Naive B cell (primary cell): ENCODE results near the gene C1orf210. TPM values are rescaled to one million over a fixed set of nuclear protein-coding genes. Genes with fewer than 3 reads are reported as not detected.

Source experiments
- ATAC-seq, 2 donors: fragments of 150-1000 bp; cut with Tn5 transposase; 2 replicates each; pipeline ENCODE4 v1.10.0; 2021; ENCODE audit warnings: low read depth in 2 of 2, mild to moderate bottlenecking in 2 of 2, moderate library complexity in 2 of 2
- DNase-seq: peaks from one replicate; pipeline ENCODE4 v3.0.0; 2022
- H3K27ac Mint-ChIP-seq, 6 donors: one replicate each; pipeline ENCODE4 v1.8.0; 2020 to 2022; ENCODE audit warnings: mild to moderate bottlenecking in 6 of 6, mixed read lengths in 6 of 6, moderate library complexity in 5 of 6, inconsistent platforms in 2 of 6
- H3K27me3 Mint-ChIP-seq, 3 donors: one replicate each; pipeline ENCODE4 v1.8.0; 2021 to 2022; ENCODE audit warnings: mixed read lengths in 3 of 3, mild to moderate bottlenecking in 1 of 3
- H3K36me3 Mint-ChIP-seq, 2 donors: one replicate each; pipeline ENCODE4 v1.8.0; 2020 to 2022; ENCODE audit warnings: mixed read lengths in 2 of 2, inconsistent platforms in 1 of 2, mild to moderate bottlenecking in 1 of 2
- H3K4me1 Mint-ChIP-seq, 3 donors: one replicate each; pipeline ENCODE4 v1.8.0; 2020 to 2022; ENCODE audit warnings: mixed read lengths in 3 of 3, inconsistent platforms in 1 of 3, mild to moderate bottlenecking in 1 of 3, moderate library complexity in 1 of 3
- H3K4me3 Mint-ChIP-seq, 8 donors: one replicate each; pipeline ENCODE4 v1.8.0; 2020 to 2022; ENCODE audit warnings: mild to moderate bottlenecking in 8 of 8, mixed read lengths in 8 of 8, moderate library complexity in 8 of 8, inconsistent platforms in 2 of 8
- H3K9me3 Mint-ChIP-seq, 7 donors: one replicate each; pipeline ENCODE4 v1.8.0; 2020 to 2022; ENCODE audit warnings: mixed read lengths in 7 of 7, mild to moderate bottlenecking in 5 of 7, inconsistent platforms in 2 of 7, moderate library complexity in 1 of 7
- polyA plus RNA-seq, 6 donors: library from polyadenylated mRNA; unstranded; fragments of 300-500 nt; fragmentation: Illumina TruSeq; gene quantifications; one replicate each; pipeline ENCODE4 v1.2.3, GENCODE V29; 2021; ENCODE audit warnings: low read depth in 6 of 6

The C1orf210 gene
- polyA plus RNA-seq, 6 donors from 2014 or later = not detected

- ATAC-seq (no peak), DNase-seq (no peak)
- H3K4me3 Mint-ChIP-seq = no peak overlapping the region
- peaks cover 0 to 2% (median 0%) of the 10 kb centered on the region in 3 donors for H3K4me1 Mint-ChIP-seq
- peaks cover 0 to 1% (median 0%) of the 10 kb centered on the region in 7 donors for H3K9me3 Mint-ChIP-seq
- no peaks in the 10 kb centered on the region for H3K36me3 Mint-ChIP-seq
- H3K27me3 Mint-ChIP-seq = no peaks in the 10 kb centered on the region
- H3K27ac Mint-ChIP-seq = peak overlapping the region in 1 of 6 donors; percentile 77
Observed at GRCh38 chr1:43317817-43318471, 32.6 kb upstream of the C1orf210 start.

DNA sequence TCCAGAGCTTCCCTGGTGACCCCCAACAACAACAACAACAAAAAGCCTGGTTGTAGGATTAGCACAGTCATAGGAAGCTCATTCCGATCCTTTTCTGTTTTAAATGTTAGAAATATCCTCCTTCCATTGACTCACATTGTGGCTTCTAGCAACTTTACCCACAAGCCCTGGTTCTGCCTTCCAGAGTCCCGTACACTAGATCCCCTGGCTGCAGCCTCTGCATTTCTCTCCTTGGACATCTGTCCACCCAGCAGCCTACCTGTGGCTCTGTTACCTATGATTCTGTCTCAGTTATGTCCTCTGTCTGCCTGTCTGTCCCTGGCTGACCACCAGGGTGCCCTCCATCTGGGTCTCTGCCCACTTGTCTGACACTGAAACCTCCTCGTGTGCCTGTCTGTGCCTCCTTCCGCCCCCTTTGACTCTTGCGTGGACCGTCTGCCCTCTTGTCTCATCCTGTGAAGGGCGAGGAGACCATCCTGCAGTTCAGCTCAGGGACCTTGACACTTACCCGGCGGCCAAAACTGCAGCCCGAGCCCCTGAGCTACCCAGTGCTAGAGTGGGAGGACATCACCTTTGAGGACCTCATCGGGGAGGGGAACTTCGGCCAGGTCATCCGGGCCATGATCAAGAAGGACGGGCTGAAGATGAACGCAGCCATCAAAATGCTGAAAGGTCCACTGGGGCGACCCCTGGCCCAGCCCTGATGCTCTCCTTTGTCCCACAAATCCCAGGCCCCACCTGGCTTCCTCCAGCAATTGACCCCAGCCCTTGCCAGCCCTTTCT lies 31.5 kb upstream of the C1orf210 start:
- DNase-seq (no peak), ATAC-seq (no peak)
- Mint-ChIP-seq H3K27ac (peak overlapping the region in 1 of 6 donors; percentile 67), H3K36me3 (no peaks in the 10 kb centered on the region), H3K4me1 (peaks cover 0 to 2% (median 0%) of the 10 kb centered on the region in 3 donors), H3K9me3 (peaks cover 0 to 1% (median 0%) of the 10 kb centered on the region in 7 donors), H3K4me3 (peak overlapping the region in 1 of 8 donors; percentile 66), H3K27me3 (no peaks in the 10 kb centered on the region)

DNA sequence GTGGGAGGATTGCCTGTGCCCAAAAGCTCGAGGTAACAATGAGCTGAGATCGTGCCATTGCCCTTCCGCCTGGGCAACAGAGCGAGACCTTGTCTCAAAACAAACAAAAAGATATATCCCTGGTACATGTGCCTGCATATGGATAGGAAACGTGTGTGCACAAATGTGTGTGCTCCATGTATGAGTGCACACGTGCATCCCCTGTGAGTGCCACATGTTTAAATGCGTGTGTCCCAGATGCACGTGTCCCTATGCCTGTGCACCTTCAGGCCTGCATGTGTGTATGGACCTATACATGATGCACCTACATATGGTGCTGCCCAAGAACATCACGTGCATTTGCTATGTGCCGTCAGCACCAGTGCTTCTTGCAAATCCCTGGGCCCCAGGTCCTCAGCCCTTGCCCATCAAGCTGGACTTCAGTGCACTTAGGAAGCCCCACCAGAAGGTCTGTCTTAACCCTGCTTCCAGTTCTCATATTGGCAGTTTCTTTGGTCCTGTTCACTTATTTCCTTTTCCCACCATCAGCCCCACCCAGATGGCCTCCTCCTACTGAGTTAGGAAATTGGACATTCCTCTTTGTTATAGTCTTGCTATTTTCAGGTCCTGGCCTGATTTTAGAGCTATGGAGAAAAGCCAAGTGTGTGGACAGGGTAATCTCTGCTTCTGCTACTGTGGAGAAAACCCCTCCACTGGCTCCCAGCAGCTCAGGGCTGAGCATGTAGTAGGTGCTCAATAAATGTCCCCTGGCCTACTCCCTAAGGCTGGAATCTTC lies 30.8 kb upstream of the C1orf210 start:
- H3K27ac Mint-ChIP-seq = no peak overlapping the region
- DNase-seq (no peak), ATAC-seq (no peak)
- H3K4me1 Mint-ChIP-seq = peaks cover 0 to 2% (median 0%) of the 10 kb centered on the region in 3 donors
- no peaks in the 10 kb centered on the region for H3K27me3 Mint-ChIP-seq
- H3K36me3 Mint-ChIP-seq = no peaks in the 10 kb centered on the region
- H3K4me3 Mint-ChIP-seq = no peak overlapping the region
- peaks cover 0 to 1% (median 0%) of the 10 kb centered on the region in 7 donors for H3K9me3 Mint-ChIP-seq

DNA sequence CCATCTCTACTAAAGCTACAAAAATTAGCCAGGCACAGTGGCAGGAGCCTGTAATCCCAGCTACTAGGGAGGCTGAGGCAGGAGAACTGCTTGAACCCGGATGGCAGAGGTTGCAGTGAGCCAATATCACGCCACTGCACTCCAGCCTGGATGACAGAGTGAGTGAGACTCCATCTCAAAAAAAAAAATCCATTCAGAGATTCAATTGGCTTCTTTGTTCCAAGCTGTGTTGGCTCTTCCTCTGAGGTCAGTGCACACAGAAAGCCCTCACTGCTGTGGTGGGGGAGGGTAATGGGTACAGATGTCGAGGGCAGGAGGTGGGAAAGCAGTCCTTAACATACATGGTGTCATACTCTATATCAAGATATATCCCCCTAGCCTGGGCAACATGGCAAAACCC lies 30.1 kb upstream of the C1orf210 start:
- no peaks in the 10 kb centered on the region for H3K36me3 Mint-ChIP-seq
- no peaks in the 10 kb centered on the region for H3K27me3 Mint-ChIP-seq
- no peak overlapping the region for H3K4me3 Mint-ChIP-seq
- peak overlapping the region in 1 of 6 donors; percentile 42 for H3K27ac Mint-ChIP-seq
- H3K4me1 Mint-ChIP-seq = peaks cover 0 to 2% (median 0%) of the 10 kb centered on the region in 3 donors
- no peak for DNase-seq
- peaks cover 0 to 1% (median 0%) of the 10 kb centered on the region in 7 donors for H3K9me3 Mint-ChIP-seq
- no peak for ATAC-seq

DNA sequence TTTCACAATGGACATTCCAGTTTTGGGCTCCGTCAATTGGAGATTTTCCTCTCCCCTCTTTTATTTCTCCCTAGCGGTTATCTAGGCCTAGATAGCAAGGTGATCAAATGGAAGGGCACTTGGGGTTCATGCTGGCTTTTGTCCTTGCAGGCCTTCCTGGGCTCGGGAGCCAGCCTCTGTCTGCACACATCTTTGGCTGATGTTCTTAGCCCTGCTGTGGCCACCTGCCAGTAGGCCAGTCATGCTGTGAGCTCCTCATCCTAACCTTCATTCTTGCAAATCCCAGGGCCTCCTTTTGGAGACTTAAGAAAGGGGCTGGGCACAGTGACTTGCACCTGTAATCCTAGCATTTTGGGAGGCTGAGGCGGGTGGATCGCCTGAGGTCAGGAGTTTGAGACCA lies 28.9 kb upstream of the C1orf210 start:
- Mint-ChIP-seq H3K4me1 (peaks cover 0 to 2% (median 0%) of the 10 kb centered on the region in 3 donors), H3K4me3 (no peak overlapping the region), H3K9me3 (peaks cover 0 to 1% (median 0%) of the 10 kb centered on the region in 7 donors), H3K27ac (peak overlapping the region in 1 of 6 donors; percentile 25), H3K27me3 (no peaks in the 10 kb centered on the region), H3K36me3 (no peaks in the 10 kb centered on the region)
- no peak for DNase-seq
- no peak for ATAC-seq

DNA sequence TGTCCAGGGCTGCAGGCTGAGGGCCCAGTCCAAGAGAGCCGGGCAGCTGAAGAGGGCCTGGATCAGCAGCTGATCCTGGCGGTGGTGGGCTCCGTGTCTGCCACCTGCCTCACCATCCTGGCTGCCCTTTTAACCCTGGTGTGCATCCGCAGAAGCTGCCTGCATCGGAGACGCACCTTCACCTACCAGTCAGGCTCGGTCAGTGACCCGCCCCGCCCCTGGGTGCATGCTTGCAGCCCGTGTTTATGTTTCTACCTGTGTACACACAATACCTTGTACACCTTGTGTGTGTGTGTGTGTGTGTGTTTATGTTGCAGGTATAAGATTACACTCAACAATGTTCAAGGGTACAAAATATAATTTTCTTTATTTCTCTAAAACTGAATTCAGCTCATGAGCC lies 28.4 kb upstream of the C1orf210 start:
- Mint-ChIP-seq H3K4me3 (no peak overlapping the region), H3K27me3 (no peaks in the 10 kb centered on the region), H3K36me3 (no peaks in the 10 kb centered on the region), H3K27ac (peak overlapping the region in 1 of 6 donors; percentile 79), H3K9me3 (peaks cover 0 to 1% (median 0%) of the 10 kb centered on the region in 7 donors), H3K4me1 (peaks cover 0 to under 1% (median 0%) of the 10 kb centered on the region in 3 donors)
- ATAC-seq (no peak), DNase-seq (no peak)

DNA sequence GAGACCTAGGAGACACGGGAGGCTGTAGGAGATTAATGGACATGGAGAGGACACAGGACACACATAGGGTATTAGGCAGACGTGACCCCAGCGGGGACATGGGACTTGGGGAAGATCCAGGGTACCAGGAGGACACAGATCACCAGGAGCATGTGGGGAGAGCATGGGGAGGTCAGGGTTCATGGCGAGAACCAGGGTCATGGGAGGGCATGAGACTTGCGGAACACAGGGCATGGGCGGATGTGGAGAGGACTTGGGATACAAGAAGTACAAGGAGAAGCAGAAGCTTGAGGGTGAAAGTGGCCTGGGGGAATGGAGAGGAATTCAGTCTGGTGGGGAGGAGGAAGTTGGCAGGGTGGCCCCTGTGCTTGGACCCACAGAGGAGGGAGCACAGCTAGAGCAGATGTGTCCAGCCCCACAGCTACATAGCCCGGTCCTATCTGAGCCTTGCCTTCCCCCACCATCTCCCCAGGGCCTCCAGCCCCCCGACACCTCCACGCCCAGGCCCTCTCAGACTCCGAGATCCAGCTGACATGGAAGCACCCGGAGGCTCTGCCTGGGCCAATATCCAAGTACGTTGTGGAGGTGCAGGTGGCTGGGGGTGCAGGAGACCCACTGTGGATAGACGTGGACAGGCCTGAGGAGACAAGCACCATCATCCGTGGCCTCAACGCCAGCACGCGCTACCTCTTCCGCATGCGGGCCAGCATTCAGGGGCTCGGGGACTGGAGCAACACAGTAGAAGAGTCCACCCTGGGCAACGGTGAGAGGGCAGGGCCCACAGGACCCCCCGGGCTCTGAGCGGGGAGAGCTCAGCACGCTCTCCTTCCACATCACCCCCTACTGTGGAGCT lies 27.5 kb upstream of the C1orf210 start:
- DNase-seq = no peak
- Mint-ChIP-seq H3K4me3 (peak overlapping the region in 1 of 8 donors; percentile 35), H3K27me3 (peaks cover 0 to 8% (median 2%) of the 10 kb centered on the region in 3 donors), H3K9me3 (peaks cover 0 to under 1% (median 0%) of the 10 kb centered on the region in 7 donors), H3K4me1 (no peaks in the 10 kb centered on the region), H3K36me3 (no peaks in the 10 kb centered on the region), H3K27ac (no peak overlapping the region)
- no peak for ATAC-seq

DNA sequence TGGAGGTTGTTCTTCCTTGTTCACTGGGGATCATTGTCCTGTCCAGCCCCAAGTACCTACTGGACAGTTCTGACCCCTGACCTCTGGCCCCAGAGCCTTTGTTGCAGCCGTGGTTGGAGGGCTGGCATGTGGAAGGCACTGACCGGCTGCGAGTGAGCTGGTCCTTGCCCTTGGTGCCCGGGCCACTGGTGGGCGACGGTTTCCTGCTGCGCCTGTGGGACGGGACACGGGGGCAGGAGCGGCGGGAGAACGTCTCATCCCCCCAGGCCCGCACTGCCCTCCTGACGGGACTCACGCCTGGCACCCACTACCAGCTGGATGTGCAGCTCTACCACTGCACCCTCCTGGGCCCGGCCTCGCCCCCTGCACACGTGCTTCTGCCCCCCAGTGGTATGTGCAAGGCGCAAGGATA lies 26.8 kb upstream of the C1orf210 start:
- H3K9me3 Mint-ChIP-seq = no peaks in the 10 kb centered on the region
- H3K27ac Mint-ChIP-seq = no peak overlapping the region
- H3K4me1 Mint-ChIP-seq = no peaks in the 10 kb centered on the region
- peaks cover 0 to 11% (median 6%) of the 10 kb centered on the region in 3 donors for H3K27me3 Mint-ChIP-seq
- ATAC-seq = no peak
- H3K4me3 Mint-ChIP-seq = peak overlapping the region in 1 of 8 donors; percentile 35
- no peak for DNase-seq
- no peaks in the 10 kb centered on the region for H3K36me3 Mint-ChIP-seq

- no peak overlapping the region for H3K4me3 Mint-ChIP-seq
- ATAC-seq (no peak), DNase-seq (no peak)
- H3K27ac Mint-ChIP-seq = peak overlapping the region in 1 of 6 donors; percentile 56
- H3K4me1 Mint-ChIP-seq = no peaks in the 10 kb centered on the region
- no peaks in the 10 kb centered on the region for H3K9me3 Mint-ChIP-seq
- H3K36me3 Mint-ChIP-seq = no peaks in the 10 kb centered on the region
- peaks cover 0 to 14% (median 6%) of the 10 kb centered on the region in 3 donors for H3K27me3 Mint-ChIP-seq
Observed at GRCh38 chr1:43311521-43311920, 26.1 kb upstream of the C1orf210 start.

DNA sequence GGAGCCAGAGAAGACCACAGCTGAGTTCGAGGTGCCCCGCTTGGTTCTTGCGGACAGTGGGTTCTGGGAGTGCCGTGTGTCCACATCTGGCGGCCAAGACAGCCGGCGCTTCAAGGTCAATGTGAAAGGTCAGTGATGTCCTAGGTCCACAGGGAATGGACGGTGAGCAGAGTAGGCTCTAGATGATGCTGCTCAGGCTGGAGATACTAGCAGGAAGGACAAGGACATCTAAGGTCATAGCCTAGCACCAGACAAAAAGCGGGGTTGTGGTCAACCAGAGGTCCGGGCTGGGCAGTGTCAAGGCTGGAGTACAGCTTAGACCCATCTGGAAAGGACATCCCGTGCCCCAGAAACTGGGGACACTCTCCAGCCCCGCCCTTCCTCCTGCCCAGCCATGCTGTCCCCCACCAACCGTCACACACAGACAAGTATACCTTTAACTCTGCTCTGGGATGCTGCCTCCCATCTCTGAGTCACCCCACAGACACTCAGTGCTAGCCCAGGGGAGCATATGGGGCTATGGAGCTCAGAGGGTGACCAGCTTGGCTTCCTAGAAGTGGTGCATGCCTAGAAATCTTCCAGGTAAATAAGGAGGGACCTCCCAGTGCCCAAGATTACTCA lies 24.1 kb upstream of the C1orf210 start:
- Mint-ChIP-seq H3K4me1 (peaks cover 0 to under 1% (median 0%) of the 10 kb centered on the region in 3 donors), H3K4me3 (no peak overlapping the region), H3K9me3 (no peaks in the 10 kb centered on the region), H3K36me3 (no peaks in the 10 kb centered on the region), H3K27ac (no peak overlapping the region), H3K27me3 (peaks cover 0 to 20% (median 6%) of the 10 kb centered on the region in 3 donors)
- DNase-seq (no peak), ATAC-seq (no peak)

GRCh38 chr1:43308635-43309404 lies 23.4 kb upstream of the C1orf210 start:
- ATAC-seq (no peak), DNase-seq (no peak)
- Mint-ChIP-seq H3K27ac (no peak overlapping the region), H3K36me3 (no peaks in the 10 kb centered on the region), H3K9me3 (no peaks in the 10 kb centered on the region), H3K4me1 (peaks cover 0 to 5% (median 0%) of the 10 kb centered on the region in 3 donors), H3K27me3 (peaks cover 0 to 27% (median 12%) of the 10 kb centered on the region in 3 donors), H3K4me3 (no peak overlapping the region)
